Tibial artery (tissue), 4 donors: ENCODE data around the gene PEX5L.

Source experiments
- DNase-seq, 2 donors: peaks; one replicate each; pipeline ENCODE4 v3.0.0-alpha.2; 2019
- H3K27ac ChIP-seq, 2 donors: fragments of 200-600 bp; sonication (generic) in 1 of 2; 1 replicate in 1 of 2; 2 replicates in 1 of 2; pipeline ENCODE4 v1.5.1; 2018 to 2019; ENCODE audit warnings: mild to moderate bottlenecking in 1 of 2
- H3K27me3 ChIP-seq, 2 donors: fragments of 200-600 bp; sonication (generic) in 1 of 2; one replicate each; pipeline versions ENCODE4 v1.5.1 to v1.6.0; 2016 to 2019
- H3K36me3 ChIP-seq, 3 donors: fragments of 200-600 bp; sonication (generic) in 2 of 3; one replicate each; pipeline ENCODE4 v1.5.1; 2016 to 2019; ENCODE audit warnings: mild to moderate bottlenecking in 2 of 3
- H3K4me1 ChIP-seq, 4 donors: fragments of 200-600 bp; sonication (generic) in 2 of 4; 1 replicate in 3 of 4; 2 replicates in 1 of 4; pipeline ENCODE4 v1.5.1; 2016 to 2019
- H3K4me3 ChIP-seq, 2 donors: fragments of 200-600 bp; sonication (generic) in 1 of 2; 1 replicate in 1 of 2; 2 replicates in 1 of 2; pipeline ENCODE4 v1.5.1; 2018 to 2019; ENCODE audit warnings: mild to moderate bottlenecking in 2 of 2
- H3K9me3 ChIP-seq, 3 donors: fragments of 200-600 bp; sonication (generic) in 1 of 3; one replicate each; pipeline ENCODE4 v1.5.1; 2016 to 2019
- CTCF ChIP-seq, 2 experiments: fragments of 200-600 bp in 1 of 2; fragments of 450-650 bp in 1 of 2; IDR thresholded peaks; one replicate each; pipeline ENCODE4 v1.5.1; 2017 to 2019; ENCODE audit warnings: antibody characterized with exemption in 2 of 2, mild to moderate bottlenecking in 1 of 2, moderate library complexity in 1 of 2
- intact Hi-C: fragments of 100-400 bp; cut with DNase I; formaldehyde crosslinking; loops from one replicate; pipeline ENCODE4 v1.15.0; 2023; ENCODE audit warnings: low total_unique reads

Gene PEX5L

GRCh38 chr3:179860275-179861107, 176.2 kb downstream of the PEX5L start:
- H3K27ac ChIP-seq = no peak overlapping the region
- TF ChIP-seq CTCF (IDR thresholded peaks at IDR 0.05) = no peak
- H3K4me1 ChIP-seq = no peaks in the 10 kb centered on the region
- no peak for DNase-seq
- H3K4me3 ChIP-seq = no peak overlapping the region
- no peaks in the 10 kb centered on the region for H3K9me3 ChIP-seq
- H3K36me3 ChIP-seq = no peaks in the 10 kb centered on the region
- intact Hi-C loops = no loop called here
- no peaks in the 10 kb centered on the region for H3K27me3 ChIP-seq

GRCh38 chr3:179853176-179853575, 183.6 kb downstream of the PEX5L start:
- intact Hi-C loops = no loop called here
- no peak for DNase-seq
- Histone ChIP-seq H3K4me1 (no peaks in the 10 kb centered on the region), H3K4me3 (no peak overlapping the region), H3K36me3 (no peaks in the 10 kb centered on the region), H3K9me3 (no peaks in the 10 kb centered on the region), H3K27ac (no peak overlapping the region), H3K27me3 (no peaks in the 10 kb centered on the region)
- TF ChIP-seq CTCF (IDR thresholded peaks at IDR 0.05) = no peak

- TF ChIP-seq CTCF (IDR thresholded peaks at IDR 0.05) = no peak
- H3K4me1 ChIP-seq = no peaks in the 10 kb centered on the region
- no peaks in the 10 kb centered on the region for H3K27me3 ChIP-seq
- H3K4me3 ChIP-seq = no peak overlapping the region
- intact Hi-C loops = no loop called here
- no peak overlapping the region for H3K27ac ChIP-seq
- no peaks in the 10 kb centered on the region for H3K36me3 ChIP-seq
- H3K9me3 ChIP-seq = no peaks in the 10 kb centered on the region
- no peak for DNase-seq
These were observed 184.4 kb downstream of the PEX5L start for GRCh38 chr3:179852142-179852905.

- Histone ChIP-seq H3K36me3 (no peaks in the 10 kb centered on the region), H3K9me3 (no peaks in the 10 kb centered on the region), H3K27me3 (no peaks in the 10 kb centered on the region), H3K27ac (no peak overlapping the region), H3K4me3 (no peak overlapping the region), H3K4me1 (no peaks in the 10 kb centered on the region)
- no peak for TF ChIP-seq CTCF (IDR thresholded peaks at IDR 0.05)
- no peak for DNase-seq
- intact Hi-C loops = no loop called here
These were observed 188.0 kb downstream of the PEX5L start for GRCh38 chr3:179848711-179849110.

- Histone ChIP-seq H3K4me3 (no peak overlapping the region), H3K27me3 (no peaks in the 10 kb centered on the region), H3K9me3 (no peaks in the 10 kb centered on the region), H3K27ac (no peak overlapping the region), H3K4me1 (no peaks in the 10 kb centered on the region), H3K36me3 (no peaks in the 10 kb centered on the region)
- intact Hi-C loops = no loop called here
- no peak for TF ChIP-seq CTCF (IDR thresholded peaks at IDR 0.05)
- DNase-seq = no peak
These were observed 194.7 kb downstream of the PEX5L start for GRCh38 chr3:179842061-179842460.
